ENCODE data around the gene SOX15.
"Not testable (repeated sequence)": the region's sequence is repeated elsewhere in the genome, so short reads cannot be mapped to it uniquely, and the experiment has no call there.

SOX15 gene

GRCh38 chr17:7626307-7626706, 36.4 kb upstream of the SOX15 start:
- Histone ChIP-seq H3K27ac (ENCODE audit: low read depth, low read length, severe bottlenecking) (no peak overlapping the region), H3K36me3 (ENCODE audit: control insufficient read depth, insufficient read depth, low read length) (peaks cover 10% of the 10 kb centered on the region), H3K9me3 (ENCODE audit: control insufficient read depth, low read length) (no peaks in the 10 kb centered on the region), H3K4me3 (ENCODE audit: extremely low read depth, insufficient read depth, low read length, poor library complexity, severe bottlenecking) (peak overlapping the region; percentile 83), H3K4me1 (ENCODE audit: control insufficient read depth, insufficient read depth, low read length, poor library complexity, severe bottlenecking) (peaks cover 5% of the 10 kb centered on the region)
- WGBS, 2 experiments (ENCODE audit: insufficient coverage in 2 of 2) = 93 to 100% methylated on average over 5 to 6 of the region's 7 CpGs

- 96 to 98% methylated on average over 16 of the region's 16 CpGs for whole genome bisulfite sequencing, 2 experiments (ENCODE audit: insufficient coverage in 2 of 2)
- not testable (repeated sequence) for H3K4me3 ChIP-seq (ENCODE audit: extremely low read depth, insufficient read depth, low read length, poor library complexity, severe bottlenecking); H3K36me3 ChIP-seq (ENCODE audit: control insufficient read depth, insufficient read depth, low read length); H3K27ac ChIP-seq (ENCODE audit: low read depth, low read length, severe bottlenecking); H3K4me1 ChIP-seq (ENCODE audit: control insufficient read depth, insufficient read depth, low read length, poor library complexity, severe bottlenecking); H3K9me3 ChIP-seq (ENCODE audit: control insufficient read depth, low read length)
Observed at GRCh38 chr17:7625749-7626148, 35.9 kb upstream of the SOX15 start.

GRCh38 chr17:7623661-7624060, 33.8 kb upstream of the SOX15 start:
- WGBS, 2 experiments (ENCODE audit: insufficient coverage in 2 of 2) = 94% methylated on average over 2 to 5 of the region's 5 CpGs
- no peaks in the 10 kb centered on the region for H3K9me3 ChIP-seq (ENCODE audit: control insufficient read depth, low read length)
- peaks cover 10% of the 10 kb centered on the region for H3K36me3 ChIP-seq (ENCODE audit: control insufficient read depth, insufficient read depth, low read length)
- no peak overlapping the region for H3K27ac ChIP-seq (ENCODE audit: low read depth, low read length, severe bottlenecking)
- H3K4me3 ChIP-seq (ENCODE audit: extremely low read depth, insufficient read depth, low read length, poor library complexity, severe bottlenecking) = no peak overlapping the region
- peaks cover 5% of the 10 kb centered on the region for H3K4me1 ChIP-seq (ENCODE audit: control insufficient read depth, insufficient read depth, low read length, poor library complexity, severe bottlenecking)

- H3K36me3 ChIP-seq (ENCODE audit: control insufficient read depth, insufficient read depth, low read length) = peaks cover 4% of the 10 kb centered on the region
- no peaks in the 10 kb centered on the region for H3K4me1 ChIP-seq (ENCODE audit: control insufficient read depth, insufficient read depth, low read length, poor library complexity, severe bottlenecking)
- H3K9me3 ChIP-seq (ENCODE audit: control insufficient read depth, low read length) = no peaks in the 10 kb centered on the region
- H3K4me3 ChIP-seq (ENCODE audit: extremely low read depth, insufficient read depth, low read length, poor library complexity, severe bottlenecking) = no peak overlapping the region
- WGBS, 2 experiments (ENCODE audit: insufficient coverage in 2 of 2) = 86 to 93% methylated on average over 5 of the region's 8 CpGs
- no peak overlapping the region for H3K27ac ChIP-seq (ENCODE audit: low read depth, low read length, severe bottlenecking)
Observed at GRCh38 chr17:7620835-7621234, 30.9 kb upstream of the SOX15 start.

- Histone ChIP-seq H3K36me3 (ENCODE audit: control insufficient read depth, insufficient read depth, low read length) (no peaks in the 10 kb centered on the region), H3K4me1 (ENCODE audit: control insufficient read depth, insufficient read depth, low read length, poor library complexity, severe bottlenecking) (no peaks in the 10 kb centered on the region), H3K27ac (ENCODE audit: low read depth, low read length, severe bottlenecking) (no peak overlapping the region), H3K9me3 (ENCODE audit: control insufficient read depth, low read length) (no peaks in the 10 kb centered on the region), H3K4me3 (ENCODE audit: extremely low read depth, insufficient read depth, low read length, poor library complexity, severe bottlenecking) (no peak overlapping the region)
- WGBS, 2 experiments (ENCODE audit: insufficient coverage in 2 of 2) = 94 to 96% methylated on average over 4 of the region's 5 CpGs
Observed at GRCh38 chr17:7618608-7619007, 28.7 kb upstream of the SOX15 start.

GRCh38 chr17:7615265-7615747, 25.4 kb upstream of the SOX15 start:
- no peaks in the 10 kb centered on the region for H3K9me3 ChIP-seq (ENCODE audit: control insufficient read depth, low read length)
- 17 to 29% methylated on average over 15 to 18 of the region's 28 CpGs for WGBS, 2 experiments (ENCODE audit: insufficient coverage in 2 of 2)
- peak overlapping the region; percentile 91 for H3K27ac ChIP-seq (ENCODE audit: low read depth, low read length, severe bottlenecking)
- peak overlapping the region; percentile 31 for H3K4me3 ChIP-seq (ENCODE audit: extremely low read depth, insufficient read depth, low read length, poor library complexity, severe bottlenecking)
- peaks cover 5% of the 10 kb centered on the region for H3K4me1 ChIP-seq (ENCODE audit: control insufficient read depth, insufficient read depth, low read length, poor library complexity, severe bottlenecking)
- peaks cover 17% of the 10 kb centered on the region for H3K36me3 ChIP-seq (ENCODE audit: control insufficient read depth, insufficient read depth, low read length)

- H3K9me3 ChIP-seq (ENCODE audit: control insufficient read depth, low read length) = no peaks in the 10 kb centered on the region
- H3K4me1 ChIP-seq (ENCODE audit: control insufficient read depth, insufficient read depth, low read length, poor library complexity, severe bottlenecking) = peaks cover 5% of the 10 kb centered on the region
- peaks cover 21% of the 10 kb centered on the region for H3K36me3 ChIP-seq (ENCODE audit: control insufficient read depth, insufficient read depth, low read length)
- 0% methylated on average over 55 to 75 of the region's 93 CpGs for WGBS, 2 experiments (ENCODE audit: insufficient coverage in 2 of 2)
- peak within 1 kb of the TSS; percentile 91 for H3K27ac ChIP-seq (ENCODE audit: low read depth, low read length, severe bottlenecking)
- H3K4me3 ChIP-seq (ENCODE audit: extremely low read depth, insufficient read depth, low read length, poor library complexity, severe bottlenecking) = peak within 1 kb of the TSS; percentile 84
Observed at GRCh38 chr17:7614425-7615264, 24.8 kb upstream of the SOX15 start, which contains the start of gene FXR2. Gene FXR2 (minus strand): TSS chr17:7614897. CDS start chr17:7614532, 365 bp downstream.

- Histone ChIP-seq H3K4me1 (ENCODE audit: control insufficient read depth, insufficient read depth, low read length, poor library complexity, severe bottlenecking) (peaks cover 5% of the 10 kb centered on the region), H3K36me3 (ENCODE audit: control insufficient read depth, insufficient read depth, low read length) (peaks cover 29% of the 10 kb centered on the region), H3K27ac (ENCODE audit: low read depth, low read length, severe bottlenecking) (peak overlapping the region; percentile 91), H3K4me3 (ENCODE audit: extremely low read depth, insufficient read depth, low read length, poor library complexity, severe bottlenecking) (peak overlapping the region; percentile 84), H3K9me3 (ENCODE audit: control insufficient read depth, low read length) (no peaks in the 10 kb centered on the region)
- 11 to 13% methylated on average over 15 to 17 of the region's 20 CpGs for WGBS, 2 experiments (ENCODE audit: insufficient coverage in 2 of 2)
Observed at GRCh38 chr17:7613769-7614424, 24.0 kb upstream of the SOX15 start.

- peaks cover 5% of the 10 kb centered on the region for H3K4me1 ChIP-seq (ENCODE audit: control insufficient read depth, insufficient read depth, low read length, poor library complexity, severe bottlenecking)
- peaks cover 43% of the 10 kb centered on the region for H3K36me3 ChIP-seq (ENCODE audit: control insufficient read depth, insufficient read depth, low read length)
- H3K27ac ChIP-seq (ENCODE audit: low read depth, low read length, severe bottlenecking) = no peak overlapping the region
- peak overlapping the region; percentile 84 for H3K4me3 ChIP-seq (ENCODE audit: extremely low read depth, insufficient read depth, low read length, poor library complexity, severe bottlenecking)
- WGBS, 2 experiments (ENCODE audit: insufficient coverage in 2 of 2) = 93 to 95% methylated on average over 1 of the region's 1 CpG
- no peaks in the 10 kb centered on the region for H3K9me3 ChIP-seq (ENCODE audit: control insufficient read depth, low read length)
Observed at GRCh38 chr17:7612294-7612640, 22.4 kb upstream of the SOX15 start.

GRCh38 chr17:7611635-7612293, 21.9 kb upstream of the SOX15 start:
- Histone ChIP-seq H3K4me1 (ENCODE audit: control insufficient read depth, insufficient read depth, low read length, poor library complexity, severe bottlenecking) (peaks cover 5% of the 10 kb centered on the region), H3K27ac (ENCODE audit: low read depth, low read length, severe bottlenecking) (no peak overlapping the region), H3K9me3 (ENCODE audit: control insufficient read depth, low read length) (no peaks in the 10 kb centered on the region), H3K4me3 (ENCODE audit: extremely low read depth, insufficient read depth, low read length, poor library complexity, severe bottlenecking) (no peak overlapping the region), H3K36me3 (ENCODE audit: control insufficient read depth, insufficient read depth, low read length) (peaks cover 44% of the 10 kb centered on the region)
- 100% methylated on average over 1 to 2 of the region's 3 CpGs for WGBS, 2 experiments (ENCODE audit: insufficient coverage in 2 of 2)
